ENCODE measurements around the gene PELI2.

PELI2 gene

GRCh38 chr14:56170877-56171422, 52.7 kb downstream of the PELI2 start:
- Histone ChIP-seq H3K4me1 (ENCODE audit: control insufficient read depth in 1 of 2, insufficient read depth in 2 of 2, low read length in 2 of 2) (peaks cover 17 to 24% of the 10 kb centered on the region in 2 donors), H3K9ac (ENCODE audit: low read depth in 1 of 2, low read length in 2 of 2) (no peak overlapping the region), H3K4me3 (ENCODE audit: low read depth in 1 of 2, low read length in 2 of 2) (peak overlapping the region in 1 of 2 donors; percentile 41), H3K27me3 (ENCODE audit: control insufficient read depth in 1 of 2, insufficient read depth in 2 of 2, low read length in 2 of 2) (no peaks in the 10 kb centered on the region), H3K9me3 (ENCODE audit: control insufficient read depth in 1 of 2, low read length in 2 of 2) (peaks cover 0 to 4% of the 10 kb centered on the region in 2 donors), H3K36me3 (ENCODE audit: control insufficient read depth in 1 of 2, insufficient read depth in 2 of 2, low read length in 2 of 2) (no peaks in the 10 kb centered on the region), H3K27ac (ENCODE audit: low read depth, low read length) (no peak overlapping the region)

- H3K4me3 ChIP-seq (ENCODE audit: low read depth in 1 of 2, low read length in 2 of 2) = no peak overlapping the region
- no peak overlapping the region for H3K27ac ChIP-seq (ENCODE audit: low read depth, low read length)
- no peaks in the 10 kb centered on the region for H3K9me3 ChIP-seq (ENCODE audit: control insufficient read depth in 1 of 2, low read length in 2 of 2)
These were observed 53.9 kb downstream of the PELI2 start for GRCh38 chr14:56172074-56172473.

GRCh38 chr14:56172571-56172971, 54.4 kb downstream of the PELI2 start:
- no peak overlapping the region for H3K4me3 ChIP-seq (ENCODE audit: low read depth in 1 of 2, low read length in 2 of 2)
- H3K9me3 ChIP-seq (ENCODE audit: control insufficient read depth in 1 of 2, low read length in 2 of 2) = no peaks in the 10 kb centered on the region
- no peak overlapping the region for H3K27ac ChIP-seq (ENCODE audit: low read depth, low read length)
- H3K27me3 ChIP-seq (ENCODE audit: control insufficient read depth in 1 of 2, insufficient read depth in 2 of 2, low read length in 2 of 2) = no peaks in the 10 kb centered on the region
- H3K9ac ChIP-seq (ENCODE audit: low read depth in 1 of 2, low read length in 2 of 2) = no peak overlapping the region
- peaks cover 17 to 24% of the 10 kb centered on the region in 2 donors for H3K4me1 ChIP-seq (ENCODE audit: control insufficient read depth in 1 of 2, insufficient read depth in 2 of 2, low read length in 2 of 2)
- no peaks in the 10 kb centered on the region for H3K36me3 ChIP-seq (ENCODE audit: control insufficient read depth in 1 of 2, insufficient read depth in 2 of 2, low read length in 2 of 2)

More at GRCh38 chr14:56172074-56172473, 53.9 kb downstream of the PELI2 start:
- Histone ChIP-seq H3K4me1 (ENCODE audit: control insufficient read depth in 1 of 2, insufficient read depth in 2 of 2, low read length in 2 of 2) (peaks cover 17 to 24% of the 10 kb centered on the region in 2 donors), H3K27me3 (ENCODE audit: control insufficient read depth in 1 of 2, insufficient read depth in 2 of 2, low read length in 2 of 2) (no peaks in the 10 kb centered on the region), H3K36me3 (ENCODE audit: control insufficient read depth in 1 of 2, insufficient read depth in 2 of 2, low read length in 2 of 2) (no peaks in the 10 kb centered on the region), H3K9ac (ENCODE audit: low read depth in 1 of 2, low read length in 2 of 2) (no peak overlapping the region)

DNA sequence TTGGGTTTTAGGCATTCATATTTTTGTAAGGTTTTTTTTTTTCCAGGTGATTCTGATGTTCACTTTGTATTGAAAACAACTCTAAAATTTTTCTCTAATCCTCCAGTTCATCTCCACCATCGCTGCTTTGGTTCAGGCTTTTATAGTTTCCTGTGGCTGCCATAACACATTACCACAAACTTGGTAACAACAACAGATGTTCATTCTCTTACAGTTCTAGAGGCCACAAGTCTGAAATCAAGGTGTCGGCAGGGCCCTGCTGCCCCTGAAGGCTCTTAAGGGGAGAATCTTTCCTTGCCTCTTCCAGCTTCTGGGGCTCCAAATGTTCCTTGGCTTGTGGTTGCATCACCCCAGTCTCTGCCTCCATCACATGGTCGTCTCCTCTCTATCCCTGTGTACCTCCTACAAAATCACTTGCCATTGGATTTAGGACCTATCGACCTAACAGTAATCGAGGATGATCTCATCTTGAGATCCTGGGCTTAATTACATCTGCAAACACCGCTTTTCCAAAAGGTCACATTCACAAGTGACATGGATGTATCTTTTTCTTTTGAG, 55.2 kb downstream of the PELI2 start:
- Histone ChIP-seq H3K9me3 (ENCODE audit: control insufficient read depth in 1 of 2, low read length in 2 of 2) (no peaks in the 10 kb centered on the region), H3K27ac (ENCODE audit: low read depth, low read length) (no peak overlapping the region), H3K4me3 (ENCODE audit: low read depth in 1 of 2, low read length in 2 of 2) (no peak overlapping the region), H3K9ac (ENCODE audit: low read depth in 1 of 2, low read length in 2 of 2) (no peak overlapping the region), H3K36me3 (ENCODE audit: control insufficient read depth in 1 of 2, insufficient read depth in 2 of 2, low read length in 2 of 2) (peaks cover 0 to 3% of the 10 kb centered on the region in 2 donors), H3K27me3 (ENCODE audit: control insufficient read depth in 1 of 2, insufficient read depth in 2 of 2, low read length in 2 of 2) (no peaks in the 10 kb centered on the region), H3K4me1 (ENCODE audit: control insufficient read depth in 1 of 2, insufficient read depth in 2 of 2, low read length in 2 of 2) (peaks cover 17 to 24% of the 10 kb centered on the region in 2 donors)

DNA sequence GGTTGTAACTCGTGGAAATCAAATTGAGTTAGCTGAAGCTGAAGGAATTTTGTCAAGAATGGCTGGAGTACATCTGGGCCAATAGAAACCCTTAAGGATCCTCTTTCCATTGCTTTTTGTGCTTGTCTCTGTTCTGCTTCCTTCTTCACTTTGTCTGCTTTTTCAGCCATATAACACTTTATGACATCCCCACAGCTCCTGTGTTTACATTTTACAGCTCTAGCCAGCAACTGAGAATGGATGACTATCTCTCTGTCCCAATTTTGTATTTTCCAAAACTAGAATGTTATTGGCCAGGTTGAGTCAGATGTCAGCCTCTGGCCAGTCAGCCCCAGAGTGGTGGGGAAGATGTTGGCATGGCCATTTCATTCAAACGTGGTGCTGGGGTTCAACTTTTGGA, 57.6 kb downstream of the PELI2 start:
- no peak overlapping the region for H3K27ac ChIP-seq (ENCODE audit: low read depth, low read length)
- H3K36me3 ChIP-seq (ENCODE audit: control insufficient read depth in 1 of 2, insufficient read depth in 2 of 2, low read length in 2 of 2) = peaks cover 0 to 5% of the 10 kb centered on the region in 2 donors
- H3K27me3 ChIP-seq (ENCODE audit: control insufficient read depth in 1 of 2, insufficient read depth in 2 of 2, low read length in 2 of 2) = no peaks in the 10 kb centered on the region
- peaks cover 13 to 23% of the 10 kb centered on the region in 2 donors for H3K4me1 ChIP-seq (ENCODE audit: control insufficient read depth in 1 of 2, insufficient read depth in 2 of 2, low read length in 2 of 2)
- no peak overlapping the region for H3K9ac ChIP-seq (ENCODE audit: low read depth in 1 of 2, low read length in 2 of 2)
- no peaks in the 10 kb centered on the region for H3K9me3 ChIP-seq (ENCODE audit: control insufficient read depth in 1 of 2, low read length in 2 of 2)
- H3K4me3 ChIP-seq (ENCODE audit: low read depth in 1 of 2, low read length in 2 of 2) = no peak overlapping the region

DNA sequence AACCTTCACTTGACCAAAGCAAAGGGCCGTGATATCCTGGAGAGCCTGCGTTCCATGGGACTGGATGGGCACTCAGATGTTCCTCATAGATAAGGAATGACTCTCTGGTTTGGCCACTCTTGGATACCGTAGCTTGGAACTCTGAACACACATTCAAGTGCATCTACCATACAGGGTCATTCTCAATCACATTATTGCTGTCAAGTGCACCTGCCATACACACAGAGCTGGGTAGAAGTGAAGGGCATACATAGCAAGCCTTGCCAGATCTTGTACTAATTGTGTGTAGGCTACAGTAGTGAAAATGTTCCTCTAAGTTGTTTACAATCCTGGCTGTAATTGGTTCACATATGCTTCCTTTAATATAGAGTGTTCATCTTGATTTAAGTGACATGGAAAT, 58.3 kb downstream of the PELI2 start:
- Histone ChIP-seq H3K36me3 (ENCODE audit: control insufficient read depth in 1 of 2, insufficient read depth in 2 of 2, low read length in 2 of 2) (peaks cover 0 to 5% of the 10 kb centered on the region in 2 donors), H3K4me3 (ENCODE audit: low read depth in 1 of 2, low read length in 2 of 2) (no peak overlapping the region), H3K4me1 (ENCODE audit: control insufficient read depth in 1 of 2, insufficient read depth in 2 of 2, low read length in 2 of 2) (peaks cover 13 to 16% of the 10 kb centered on the region in 2 donors), H3K9ac (ENCODE audit: low read depth in 1 of 2, low read length in 2 of 2) (no peak overlapping the region), H3K27me3 (ENCODE audit: control insufficient read depth in 1 of 2, insufficient read depth in 2 of 2, low read length in 2 of 2) (no peaks in the 10 kb centered on the region), H3K9me3 (ENCODE audit: control insufficient read depth in 1 of 2, low read length in 2 of 2) (no peaks in the 10 kb centered on the region), H3K27ac (ENCODE audit: low read depth, low read length) (no peak overlapping the region)

GRCh38 chr14:56177036-56177435, 58.8 kb downstream of the PELI2 start:
- Histone ChIP-seq H3K27me3 (ENCODE audit: control insufficient read depth in 1 of 2, insufficient read depth in 2 of 2, low read length in 2 of 2) (no peaks in the 10 kb centered on the region), H3K4me1 (ENCODE audit: control insufficient read depth in 1 of 2, insufficient read depth in 2 of 2, low read length in 2 of 2) (peaks cover 10 to 12% of the 10 kb centered on the region in 2 donors), H3K4me3 (ENCODE audit: low read depth in 1 of 2, low read length in 2 of 2) (no peak overlapping the region), H3K9me3 (ENCODE audit: control insufficient read depth in 1 of 2, low read length in 2 of 2) (no peaks in the 10 kb centered on the region), H3K27ac (ENCODE audit: low read depth, low read length) (no peak overlapping the region), H3K36me3 (ENCODE audit: control insufficient read depth in 1 of 2, insufficient read depth in 2 of 2, low read length in 2 of 2) (peaks cover 0 to 5% of the 10 kb centered on the region in 2 donors), H3K9ac (ENCODE audit: low read depth in 1 of 2, low read length in 2 of 2) (no peak overlapping the region)

- H3K4me1 ChIP-seq (ENCODE audit: control insufficient read depth in 1 of 2, insufficient read depth in 2 of 2, low read length in 2 of 2) = no peaks in the 10 kb centered on the region
- no peak overlapping the region for H3K9ac ChIP-seq (ENCODE audit: low read depth in 1 of 2, low read length in 2 of 2)
- peaks cover 0 to 5% of the 10 kb centered on the region in 2 donors for H3K36me3 ChIP-seq (ENCODE audit: control insufficient read depth in 1 of 2, insufficient read depth in 2 of 2, low read length in 2 of 2)
- no peak overlapping the region for H3K4me3 ChIP-seq (ENCODE audit: low read depth in 1 of 2, low read length in 2 of 2)
- no peak overlapping the region for H3K27ac ChIP-seq (ENCODE audit: low read depth, low read length)
- H3K27me3 ChIP-seq (ENCODE audit: control insufficient read depth in 1 of 2, insufficient read depth in 2 of 2, low read length in 2 of 2) = no peaks in the 10 kb centered on the region
- H3K9me3 ChIP-seq (ENCODE audit: control insufficient read depth in 1 of 2, low read length in 2 of 2) = no peaks in the 10 kb centered on the region
These were observed 62.7 kb downstream of the PELI2 start for GRCh38 chr14:56180754-56181542.

- no peaks in the 10 kb centered on the region for H3K27me3 ChIP-seq (ENCODE audit: control insufficient read depth in 1 of 2, insufficient read depth in 2 of 2, low read length in 2 of 2)
- no peak overlapping the region for H3K9ac ChIP-seq (ENCODE audit: low read depth in 1 of 2, low read length in 2 of 2)
- H3K4me3 ChIP-seq (ENCODE audit: low read depth in 1 of 2, low read length in 2 of 2) = no peak overlapping the region
- no peaks in the 10 kb centered on the region for H3K4me1 ChIP-seq (ENCODE audit: control insufficient read depth in 1 of 2, insufficient read depth in 2 of 2, low read length in 2 of 2)
- H3K9me3 ChIP-seq (ENCODE audit: control insufficient read depth in 1 of 2, low read length in 2 of 2) = no peaks in the 10 kb centered on the region
- H3K36me3 ChIP-seq (ENCODE audit: control insufficient read depth in 1 of 2, insufficient read depth in 2 of 2, low read length in 2 of 2) = peaks cover 0 to 5% of the 10 kb centered on the region in 2 donors
- no peak overlapping the region for H3K27ac ChIP-seq (ENCODE audit: low read depth, low read length)
These were observed 63.5 kb downstream of the PELI2 start for GRCh38 chr14:56181681-56182085.

GRCh38 chr14:56182410-56182809, 64.2 kb downstream of the PELI2 start:
- H3K9me3 ChIP-seq (ENCODE audit: control insufficient read depth in 1 of 2, low read length in 2 of 2) = no peaks in the 10 kb centered on the region
- H3K27ac ChIP-seq (ENCODE audit: low read depth, low read length) = no peak overlapping the region
- peaks cover 0 to 5% of the 10 kb centered on the region in 2 donors for H3K36me3 ChIP-seq (ENCODE audit: control insufficient read depth in 1 of 2, insufficient read depth in 2 of 2, low read length in 2 of 2)

More at GRCh38 chr14:56182410-56182809, 64.2 kb downstream of the PELI2 start:
- Histone ChIP-seq H3K9ac (ENCODE audit: low read depth in 1 of 2, low read length in 2 of 2) (no peak overlapping the region), H3K4me3 (ENCODE audit: low read depth in 1 of 2, low read length in 2 of 2) (no peak overlapping the region), H3K4me1 (ENCODE audit: control insufficient read depth in 1 of 2, insufficient read depth in 2 of 2, low read length in 2 of 2) (no peaks in the 10 kb centered on the region), H3K27me3 (ENCODE audit: control insufficient read depth in 1 of 2, insufficient read depth in 2 of 2, low read length in 2 of 2) (no peaks in the 10 kb centered on the region)

Measured in duodenal mucosa (tissue), 2 donors.